Measurements from ENCODE around the gene TCL1A. TPM values are rescaled to one million over a fixed set of nuclear protein-coding genes. Genes with fewer than 3 reads are reported as not detected.

The TCL1A gene
- total and polyA plus RNA-seq, 10 of the 15 experiments (the other 5 are each of a cell fraction or from before 2014, with no cell fraction given): 5.9 to 283 (median 113) TPM

DNA sequence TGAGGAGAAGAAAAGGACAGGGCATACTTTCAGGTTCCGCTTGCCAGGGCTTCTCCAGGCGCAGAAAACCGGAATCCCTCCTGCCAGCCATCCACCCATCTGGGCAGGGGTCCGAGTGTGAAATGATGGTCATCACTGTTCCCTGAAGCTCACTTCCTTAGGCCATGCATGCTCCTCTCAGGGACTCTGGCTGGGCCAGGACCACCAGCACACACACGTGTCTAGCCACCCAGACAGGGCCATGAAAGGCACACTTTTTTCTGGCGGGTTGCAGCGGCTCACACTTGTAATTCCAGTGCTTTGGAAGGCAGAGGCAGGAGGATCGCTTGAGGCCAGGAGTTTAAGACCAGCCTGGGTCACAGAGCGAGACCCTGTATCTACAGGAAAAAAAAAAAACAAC, 1.5 kb downstream of the TCL1A start:
- peaks cover 17% of the 10 kb centered on the region for H3K4me1 ChIP-seq (ENCODE audit: control insufficient read depth, insufficient read depth, low read length)
- peak overlapping the region; percentile 85 for H3K27ac ChIP-seq (ENCODE audit: control insufficient read depth, insufficient read depth)
- H3K4me2 ChIP-seq (ENCODE audit: control insufficient read depth, insufficient read depth): peak overlapping the region; percentile 93
- peak overlapping the region; percentile 65 for H2AFZ ChIP-seq (ENCODE audit: control insufficient read depth, low read depth, low read length)
- TF ChIP-seq EP300 (IDR thresholded peaks at IDR 0.05; ENCODE audit: borderline replicate concordance in 1 of 2, control insufficient read depth in 1 of 2, low read depth in 2 of 2, low read length in 2 of 2): no peak
- TF ChIP-seq JUNB (IDR thresholded peaks at IDR 0.05): no peak
- no peak for TF ChIP-seq PAX8 (IDR thresholded peaks at IDR 0.05)
- no peak for TF ChIP-seq MYC (IDR thresholded peaks at IDR 0.05; ENCODE audit: insufficient read depth, insufficient read length, insufficient replicate concordance, low read length, severe bottlenecking)
- TF ChIP-seq MEF2A (IDR thresholded peaks at IDR 0.05; ENCODE audit: insufficient read depth, low read depth, low read length): no peak
- TF ChIP-seq, protein P1, sequence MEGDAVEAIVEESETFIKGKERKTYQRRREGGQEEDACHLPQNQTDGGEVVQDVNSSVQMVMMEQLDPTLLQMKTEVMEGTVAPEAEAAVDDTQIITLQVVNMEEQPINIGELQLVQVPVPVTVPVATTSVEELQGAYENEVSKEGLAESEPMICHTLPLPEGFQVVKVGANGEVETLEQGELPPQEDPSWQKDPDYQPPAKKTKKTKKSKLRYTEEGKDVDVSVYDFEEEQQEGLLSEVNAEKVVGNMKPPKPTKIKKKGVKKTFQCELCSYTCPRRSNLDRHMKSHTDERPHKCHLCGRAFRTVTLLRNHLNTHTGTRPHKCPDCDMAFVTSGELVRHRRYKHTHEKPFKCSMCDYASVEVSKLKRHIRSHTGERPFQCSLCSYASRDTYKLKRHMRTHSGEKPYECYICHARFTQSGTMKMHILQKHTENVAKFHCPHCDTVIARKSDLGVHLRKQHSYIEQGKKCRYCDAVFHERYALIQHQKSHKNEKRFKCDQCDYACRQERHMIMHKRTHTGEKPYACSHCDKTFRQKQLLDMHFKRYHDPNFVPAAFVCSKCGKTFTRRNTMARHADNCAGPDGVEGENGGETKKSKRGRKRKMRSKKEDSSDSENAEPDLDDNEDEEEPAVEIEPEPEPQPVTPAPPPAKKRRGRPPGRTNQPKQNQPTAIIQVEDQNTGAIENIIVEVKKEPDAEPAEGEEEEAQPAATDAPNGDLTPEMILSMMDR (IDR thresholded peaks at IDR 0.05 in 2 of 3, conservative IDR thresholded peaks at IDR 0.05 in 1 of 3; ENCODE audit: control insufficient read depth in 2 of 3, extremely low read depth in 1 of 3, insufficient read depth in 1 of 3, low read depth in 3 of 3, low read length in 3 of 3): no peak
- no peak for TF ChIP-seq CHD4 (IDR thresholded peaks at IDR 0.05)
- TF ChIP-seq SPI1 (IDR thresholded peaks at IDR 0.05; ENCODE audit: borderline replicate concordance, insufficient read depth, low read depth, low read length): no peak
- no peak for TF ChIP-seq BCL11A (IDR thresholded peaks at IDR 0.05; ENCODE audit: low read depth, low read length)
- TF ChIP-seq SMARCA5 (IDR thresholded peaks at IDR 0.05): no peak
- no peak for TF ChIP-seq HDGF (IDR thresholded peaks at IDR 0.05)
- intact Hi-C loops (cut with micrococcal nuclease; ENCODE audit: unreplicated experiment) (no loop called here), in situ Hi-C loops (cut with MboI) (no loop called here)
- no peak for DNase-seq (ENCODE audit: low read depth, low spot score)
- ChIA-PET POLR2A (interaction anchor here (0.6 to 0.7 kb wide), 2 partner anchors 10 to 779 kb away, joined by 4 to 5 read pairs; no protein-coding TSS in a partner anchor), CTCF (interaction anchor here (1.1 to 1.3 kb wide), 2 partner anchors 29 to 151 kb away, joined by 3 to 5 read pairs; no protein-coding TSS in a partner anchor), SMC1A (ENCODE audit: uncharacterized antibody, unreplicated experiment) (interaction anchor here (1.1 kb wide), 1 partner anchor 15 kb away, joined by 3 read pairs; no protein-coding TSS in a partner anchor), RAD21 (ENCODE audit: unreplicated experiment) (interaction anchor here (1.3 kb wide), 1 partner anchor 13 kb away, joined by 4 read pairs; no protein-coding TSS in a partner anchor)
- H3K4me3 ChIP-seq: peak overlapping the region; percentile 84
- no peaks in the 10 kb centered on the region for H3K9me3 ChIP-seq (replicated peaks; ENCODE audit: control insufficient read depth, insufficient read depth, low read length)
- ATAC-seq: 0 out of 3 replicates have a peak, but pooled peaks have one; percentile 5
- FAIRE-seq: peak; percentile 41
- peaks cover 0 to 13% of the 10 kb centered on the region in 2 experiments; a peak in 2 of 4 replicates for H3K36me3 ChIP-seq (ENCODE audit: control insufficient read depth in 2 of 2, insufficient read depth in 2 of 2, low read length in 1 of 2)
- H3K79me2 ChIP-seq (ENCODE audit: control insufficient read depth, insufficient read depth, low read length): peaks cover 25% of the 10 kb centered on the region
- H4K20me1 ChIP-seq (ENCODE audit: control insufficient read depth, insufficient read depth): no peaks in the 10 kb centered on the region
- BruUV-seq (replicated peaks): no TSS peak
- peak overlapping the region; percentile 87 for H3K9ac ChIP-seq (ENCODE audit: control insufficient read depth, insufficient read depth, low read length)
- WGBS (ENCODE audit: insufficient coverage, insufficient replicate concordance, low lambda C conversion rate, missing lambda C conversion rate): 15% methylated on average over 9 of the region's 9 CpGs
- no peaks in the 10 kb centered on the region for H3K27me3 ChIP-seq (replicated peaks in 1 of 2; ENCODE audit: control insufficient read depth in 2 of 2, insufficient read depth in 2 of 2, low read length in 1 of 2)

Data from GM12878 (cell line).